ENCODE results near the gene ZNF81. TPM values are rescaled to one million over a fixed set of nuclear protein-coding genes. Genes with fewer than 3 reads are reported as not detected.
"Not testable (repeated sequence)": the region's sequence is repeated elsewhere in the genome, so short reads cannot be mapped to it uniquely, and the experiment has no call there.

ZNF81 gene
- total and polyA plus RNA-seq, 4 experiments from 2014 or later = 1.3 to 11.5 (median 5.7) TPM

GRCh38 chrX:47844117-47844516 is 7.4 kb downstream of the ZNF81 start:
- H3K9me3 Mint-ChIP-seq = no peaks in the 10 kb centered on the region
- Histone ChIP-seq H3K27me3 (ENCODE audit: insufficient read depth, low read length) (no peaks in the 10 kb centered on the region), H3K4me3 (ENCODE audit: low read length in 2 of 2) (no peak overlapping the region), H3K36me3 (ENCODE audit: insufficient read depth, low read length) (peaks cover 6% of the 10 kb centered on the region), H3K9me3 (ENCODE audit: control insufficient read depth in 1 of 2, low read length in 2 of 2) (no peaks in the 10 kb centered on the region), H3K27ac (ENCODE audit: low read depth, low read length) (no peak overlapping the region), H3K4me1 (ENCODE audit: insufficient read depth, low read length) (no peaks in the 10 kb centered on the region)
- ChIA-PET POLR2A (ENCODE audit: partially characterized antibody) (interaction anchor here (0.7 kb wide), 1 partner anchor 251 kb away, joined by 3 read pairs; no protein-coding TSS in a partner anchor), CTCF (ENCODE audit: partially characterized antibody) (interaction anchor here (1.1 kb wide), 1 partner anchor 11 kb away, joined by 5 read pairs; no protein-coding TSS in a partner anchor)
- H3K27ac Mint-ChIP-seq = no peak overlapping the region
- H3K36me3 Mint-ChIP-seq = peaks cover 7 to 15% of the 10 kb centered on the region in 2 donors
- intact Hi-C loops (cut with micrococcal nuclease) = no loop called here
- no peak for DNase-seq
- H3K27me3 Mint-ChIP-seq = no peaks in the 10 kb centered on the region
- no peak overlapping the region for H3K4me3 Mint-ChIP-seq
- H3K4me1 Mint-ChIP-seq = peaks cover 0 to 3% (median 0%) of the 10 kb centered on the region in 4 donors

GRCh38 chrX:47846040-47846439 is 9.3 kb downstream of the ZNF81 start:
- peaks cover 12 to 22% of the 10 kb centered on the region in 2 donors for H3K36me3 Mint-ChIP-seq
- CTCF ChIA-PET (ENCODE audit: partially characterized antibody) = interaction anchor here (0.5 kb wide), 1 partner anchor 17 kb away, joined by 3 read pairs; no protein-coding TSS in a partner anchor
- intact Hi-C loops (cut with micrococcal nuclease) = no loop called here

GRCh38 chrX:47849778-47850177 is 13.1 kb downstream of the ZNF81 start:
- Histone ChIP-seq H3K27me3 (ENCODE audit: insufficient read depth, low read length) (no peaks in the 10 kb centered on the region), H3K36me3 (ENCODE audit: insufficient read depth, low read length) (peaks cover 10% of the 10 kb centered on the region), H3K4me3 (ENCODE audit: low read length in 2 of 2) (no peak overlapping the region), H3K4me1 (ENCODE audit: insufficient read depth, low read length) (no peaks in the 10 kb centered on the region), H3K9me3 (ENCODE audit: control insufficient read depth in 1 of 2, low read length in 2 of 2) (no peaks in the 10 kb centered on the region), H3K27ac (ENCODE audit: low read depth, low read length) (no peak overlapping the region)
- DNase-seq = no peak
- no peak overlapping the region for H3K4me3 Mint-ChIP-seq
- ChIA-PET CTCF (ENCODE audit: partially characterized antibody) (no interaction called here), POLR2A (ENCODE audit: partially characterized antibody) (no interaction called here)
- intact Hi-C loops (cut with micrococcal nuclease) = no loop called here
- H3K36me3 Mint-ChIP-seq = peaks cover 16 to 38% of the 10 kb centered on the region in 2 donors
- H3K27me3 Mint-ChIP-seq = no peaks in the 10 kb centered on the region
- no peaks in the 10 kb centered on the region for H3K9me3 Mint-ChIP-seq
- peaks cover 0 to 5% (median 3%) of the 10 kb centered on the region in 4 donors for H3K4me1 Mint-ChIP-seq
- no peak overlapping the region for H3K27ac Mint-ChIP-seq

More at GRCh38 chrX:47846040-47846439, 9.3 kb downstream of the ZNF81 start:
- POLR2A ChIA-PET (ENCODE audit: partially characterized antibody) = no interaction called here
- Mint-ChIP-seq H3K27ac (no peak overlapping the region), H3K27me3 (no peaks in the 10 kb centered on the region), H3K4me3 (no peak overlapping the region), H3K9me3 (no peaks in the 10 kb centered on the region), H3K4me1 (peaks cover 0 to 7% (median 0%) of the 10 kb centered on the region in 4 donors)
- no peak for DNase-seq
- no peaks in the 10 kb centered on the region for H3K9me3 ChIP-seq (ENCODE audit: control insufficient read depth in 1 of 2, low read length in 2 of 2)
- H3K4me1 ChIP-seq (ENCODE audit: insufficient read depth, low read length) = no peaks in the 10 kb centered on the region
- H3K4me3 ChIP-seq (ENCODE audit: low read length in 2 of 2) = no peak overlapping the region
- H3K27ac ChIP-seq (ENCODE audit: low read depth, low read length) = no peak overlapping the region
- no peaks in the 10 kb centered on the region for H3K27me3 ChIP-seq (ENCODE audit: insufficient read depth, low read length)
- H3K36me3 ChIP-seq (ENCODE audit: insufficient read depth, low read length) = peaks cover 10% of the 10 kb centered on the region

GRCh38 chrX:47850389-47850788 is 13.7 kb downstream of the ZNF81 start:
- H3K4me3 ChIP-seq (ENCODE audit: low read length in 2 of 2); H3K27ac Mint-ChIP-seq; intact Hi-C loops (cut with micrococcal nuclease); POLR2A ChIA-PET (ENCODE audit: partially characterized antibody); H3K4me3 Mint-ChIP-seq; H3K36me3 ChIP-seq (ENCODE audit: insufficient read depth, low read length); H3K27ac ChIP-seq (ENCODE audit: low read depth, low read length); H3K27me3 Mint-ChIP-seq; CTCF ChIA-PET (ENCODE audit: partially characterized antibody); H3K27me3 ChIP-seq (ENCODE audit: insufficient read depth, low read length); H3K4me1 Mint-ChIP-seq; H3K9me3 Mint-ChIP-seq; DNase-seq; H3K9me3 ChIP-seq (ENCODE audit: control insufficient read depth in 1 of 2, low read length in 2 of 2); H3K4me1 ChIP-seq (ENCODE audit: insufficient read depth, low read length): not testable (repeated sequence)
- peaks cover 16 to 38% of the 10 kb centered on the region in 2 donors for H3K36me3 Mint-ChIP-seq

- Histone ChIP-seq H3K4me1 (ENCODE audit: insufficient read depth, low read length) (no peaks in the 10 kb centered on the region), H3K27me3 (ENCODE audit: insufficient read depth, low read length) (no peaks in the 10 kb centered on the region), H3K9me3 (ENCODE audit: control insufficient read depth in 1 of 2, low read length in 2 of 2) (no peaks in the 10 kb centered on the region), H3K27ac (ENCODE audit: low read depth, low read length) (no peak overlapping the region), H3K4me3 (ENCODE audit: low read length in 2 of 2) (no peak overlapping the region), H3K36me3 (ENCODE audit: insufficient read depth, low read length) (peaks cover 10% of the 10 kb centered on the region)
- H3K4me3 Mint-ChIP-seq = peak overlapping the region in 1 of 8 donors; percentile 27
- CTCF ChIA-PET (ENCODE audit: partially characterized antibody) = no interaction called here
- no peak overlapping the region for H3K27ac Mint-ChIP-seq
- peaks cover 16 to 38% of the 10 kb centered on the region in 2 donors for H3K36me3 Mint-ChIP-seq
- intact Hi-C loops (cut with micrococcal nuclease) = no loop called here
- DNase-seq = no peak
- H3K27me3 Mint-ChIP-seq = no peaks in the 10 kb centered on the region
- POLR2A ChIA-PET (ENCODE audit: partially characterized antibody) = interaction anchor here (0.9 kb wide), 1 partner anchor 14 kb away, joined by 3 read pairs; the partner anchor contains the start of gene ZNF81
- H3K4me1 Mint-ChIP-seq = peaks cover 0 to 5% (median 3%) of the 10 kb centered on the region in 4 donors
- no peaks in the 10 kb centered on the region for H3K9me3 Mint-ChIP-seq
Measured at GRCh38 chrX:47850901-47851300, 14.2 kb downstream of the ZNF81 start.

- Histone ChIP-seq H3K4me3 (ENCODE audit: low read length in 2 of 2) (no peak overlapping the region), H3K27me3 (ENCODE audit: insufficient read depth, low read length) (no peaks in the 10 kb centered on the region), H3K4me1 (ENCODE audit: insufficient read depth, low read length) (no peaks in the 10 kb centered on the region), H3K9me3 (ENCODE audit: control insufficient read depth in 1 of 2, low read length in 2 of 2) (no peaks in the 10 kb centered on the region), H3K27ac (ENCODE audit: low read depth, low read length) (no peak overlapping the region), H3K36me3 (ENCODE audit: insufficient read depth, low read length) (peaks cover 3% of the 10 kb centered on the region)
- peaks cover 12 to 36% of the 10 kb centered on the region in 2 donors for H3K36me3 Mint-ChIP-seq
- H3K27me3 Mint-ChIP-seq = no peaks in the 10 kb centered on the region
- H3K4me3 Mint-ChIP-seq = no peak overlapping the region
- H3K9me3 Mint-ChIP-seq = no peaks in the 10 kb centered on the region
- H3K27ac Mint-ChIP-seq = no peak overlapping the region
- intact Hi-C loops (cut with micrococcal nuclease) = loop anchor here (1.0 kb wide), 1 partner anchor 172 kb away; no protein-coding TSS in a partner anchor
- CTCF ChIA-PET (ENCODE audit: partially characterized antibody) = interaction anchor here (0.6 to 2.6 kb wide), 5 partner anchors 19 to 175 kb away, joined by 3 to 18 read pairs (median 4); no protein-coding TSS in a partner anchor
- POLR2A ChIA-PET (ENCODE audit: partially characterized antibody) = interaction anchor here (0.9 kb wide), 1 partner anchor 172 kb away, joined by 3 read pairs; no protein-coding TSS in a partner anchor
- peak in 4 of 5 donors; percentile 8 to 40 (median 23) for DNase-seq
- H3K4me1 Mint-ChIP-seq = peaks cover 0 to 8% (median 3%) of the 10 kb centered on the region in 4 donors
Measured at GRCh38 chrX:47854474-47854873, 17.8 kb downstream of the ZNF81 start.

- no peaks in the 10 kb centered on the region for H3K27me3 Mint-ChIP-seq
- H3K4me3 ChIP-seq (ENCODE audit: low read length in 2 of 2) = no peak overlapping the region
- CTCF ChIA-PET (ENCODE audit: partially characterized antibody) = interaction anchor here (1.4 kb wide), 1 partner anchor 23 kb away, joined by 3 read pairs; the partner anchor contains the start of gene ZNF81
Measured at GRCh38 chrX:47859686-47860085, 23.0 kb downstream of the ZNF81 start.

More at GRCh38 chrX:47859686-47860085, 23.0 kb downstream of the ZNF81 start:
- H3K36me3 Mint-ChIP-seq = peaks cover 11 to 21% of the 10 kb centered on the region in 2 donors
- Histone ChIP-seq H3K27me3 (ENCODE audit: insufficient read depth, low read length) (no peaks in the 10 kb centered on the region), H3K27ac (ENCODE audit: low read depth, low read length) (no peak overlapping the region), H3K9me3 (ENCODE audit: control insufficient read depth in 1 of 2, low read length in 2 of 2) (no peaks in the 10 kb centered on the region), H3K36me3 (ENCODE audit: insufficient read depth, low read length) (no peaks in the 10 kb centered on the region), H3K4me1 (ENCODE audit: insufficient read depth, low read length) (no peaks in the 10 kb centered on the region)
- intact Hi-C loops (cut with micrococcal nuclease) = no loop called here
- DNase-seq = no peak
- peaks cover 0 to 3% (median 0%) of the 10 kb centered on the region in 4 donors for H3K4me1 Mint-ChIP-seq
- POLR2A ChIA-PET (ENCODE audit: partially characterized antibody) = no interaction called here
- H3K4me3 Mint-ChIP-seq = no peak overlapping the region
- no peaks in the 10 kb centered on the region for H3K9me3 Mint-ChIP-seq
- no peak overlapping the region for H3K27ac Mint-ChIP-seq
